GF-D8 (cell line): ENCODE results near the gene CARS1.

Experiments
- DNase-seq: peaks from one replicate; lab custom pipeline; 2025; lab: John Stamatoyannopoulos, UW

CARS1 gene

DNA sequence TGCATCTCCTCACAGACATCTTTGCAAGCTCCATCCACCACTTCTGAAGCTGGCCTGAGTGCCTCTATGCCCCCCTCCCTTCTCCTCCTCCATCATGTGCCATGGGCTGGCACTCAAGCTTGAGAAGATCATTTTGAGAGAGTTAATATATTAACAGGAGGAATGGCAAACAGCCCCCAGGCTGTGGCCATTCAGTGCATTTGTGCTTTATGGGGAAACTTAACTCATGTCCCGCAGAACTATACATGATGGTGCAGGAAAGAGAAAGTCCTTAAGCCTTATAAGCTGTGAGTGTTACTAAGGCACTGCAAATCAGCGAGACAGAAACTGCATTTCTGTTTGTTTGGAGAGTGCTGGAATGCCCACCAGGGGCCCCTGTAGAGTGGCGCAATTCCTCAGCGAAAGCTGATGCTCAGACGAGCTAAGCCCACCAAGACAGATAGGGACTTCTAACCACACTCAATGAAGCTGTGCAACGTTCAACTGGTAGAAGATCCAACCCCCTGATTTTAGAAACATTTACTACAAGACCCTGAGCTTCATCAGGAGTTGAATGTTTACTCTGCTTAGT lies 101.2 kb downstream of the CARS1 start:
- DNase-seq = no peak

DNA sequence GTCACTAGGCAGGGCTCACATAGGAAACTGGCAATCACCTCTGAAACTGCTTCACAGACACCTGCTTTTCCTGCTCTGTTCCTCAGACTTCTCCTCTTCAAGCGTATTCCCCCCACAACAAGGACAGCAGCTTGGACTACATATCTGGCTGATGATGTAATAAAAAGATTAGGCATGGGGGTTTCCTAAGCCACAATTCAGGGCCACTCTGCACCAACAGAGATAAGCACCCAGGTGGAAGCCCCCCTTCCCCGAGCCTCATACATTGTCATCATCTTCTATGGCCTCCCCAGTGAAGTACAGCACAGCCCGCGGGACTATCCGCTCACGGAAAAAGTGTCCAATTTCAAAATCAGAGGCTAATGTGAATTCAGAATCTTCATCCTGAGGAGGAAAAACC lies 103.0 kb downstream of the CARS1 start:
- no peak for DNase-seq

DNA sequence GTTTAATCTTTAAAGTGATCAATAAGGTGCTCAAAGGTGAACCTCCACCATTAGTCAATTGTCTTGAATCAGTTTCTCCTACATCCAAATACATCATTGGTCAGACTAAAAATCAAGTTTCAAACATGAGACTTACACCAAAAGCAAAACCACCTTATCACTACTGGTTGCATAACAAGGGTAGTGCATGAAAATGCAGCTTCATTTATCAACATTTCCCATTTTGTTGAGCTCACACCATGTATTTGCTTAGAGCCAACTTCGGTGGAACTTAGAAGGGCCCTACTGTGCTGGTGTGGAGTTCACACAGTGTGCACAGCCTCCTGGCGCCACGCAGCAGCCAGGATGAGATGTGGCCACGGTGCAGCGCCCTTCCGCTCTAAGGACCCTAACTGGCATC lies 104.9 kb downstream of the CARS1 start:
- no peak for DNase-seq

DNA sequence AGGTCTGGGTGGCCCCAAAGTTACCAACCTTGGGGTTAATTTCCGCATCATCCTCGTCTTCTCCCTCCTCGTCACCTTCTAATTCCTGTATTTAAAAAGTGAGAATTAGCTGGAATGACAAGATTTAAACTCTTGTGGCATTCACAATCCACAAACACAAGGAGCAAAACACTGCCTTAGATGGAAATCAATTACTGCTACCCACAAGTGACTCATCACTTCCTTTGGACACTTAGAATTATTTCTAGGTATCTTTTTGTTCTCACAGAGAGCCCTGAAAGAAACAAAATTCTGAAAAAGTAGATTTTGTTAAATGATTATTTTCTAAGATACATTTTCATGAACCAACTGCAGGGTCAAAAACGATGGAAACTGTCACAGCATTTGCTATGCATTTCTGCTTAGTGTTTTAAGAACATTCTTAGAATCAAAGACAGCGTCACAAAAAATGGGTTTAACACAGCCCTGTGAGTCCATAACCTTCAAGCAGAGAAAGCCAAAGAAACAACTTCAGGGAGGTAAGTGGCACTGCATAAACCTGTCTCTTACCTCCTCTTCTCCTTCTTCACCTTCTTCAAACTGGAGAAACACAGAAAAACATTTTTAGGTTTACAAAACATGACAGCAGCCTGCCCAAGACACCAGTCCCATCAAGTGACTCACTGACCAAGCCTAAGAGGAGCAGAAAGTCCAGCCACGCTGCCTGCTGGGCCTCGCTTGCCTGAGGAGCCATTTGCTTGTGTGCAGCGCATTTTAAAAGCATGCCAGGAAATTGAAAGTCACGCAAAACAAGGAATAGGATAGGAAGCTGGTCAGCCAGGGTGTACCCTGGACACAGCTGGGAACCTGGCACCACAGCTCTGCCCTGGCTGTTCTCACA lies 105.8 kb downstream of the CARS1 start:
- no peak for DNase-seq
